Measurements from ENCODE around the gene NUP210L. TPM values are rescaled to one million over a fixed set of nuclear protein-coding genes. Genes with fewer than 3 reads are reported as not detected.

The NUP210L gene
- total and polyA plus RNA-seq, 2 donors (not counting 3 experiments of a cell fraction or from before 2014, with no cell fraction given), result 0.01 to 0.07 TPM

- peaks cover 5 to 19% of the 10 kb centered on the region in 2 experiments for H3K36me3 ChIP-seq (ENCODE audit: control insufficient read depth in 2 of 2, extremely low read depth in 1 of 2, insufficient read depth in 2 of 2, low read length in 2 of 2)
- ChIA-PET CTCF (interaction anchor here (2.1 kb wide), 1 partner anchor 19 kb away, joined by 5 read pairs; no protein-coding TSS in a partner anchor), POLR2A (interaction anchor here (0.6 kb wide), 1 partner anchor 453 kb away, joined by 3 read pairs; the partner anchor contains the start of gene INTS3)
- peak overlapping the region; percentile 96 for H3K4me2 ChIP-seq (ENCODE audit: insufficient read depth, low read length)
- no peaks in the 10 kb centered on the region for H3K27me3 ChIP-seq (ENCODE audit: control insufficient read depth in 2 of 2, insufficient read depth in 2 of 2, low read length in 2 of 2)
- peak overlapping the region in 2 of 3 experiments; percentile 2 to 38 for H3K4me3 ChIP-seq (replicated peaks in 1 of 3; ENCODE audit: insufficient read depth in 1 of 3, low read depth in 1 of 3, low read length in 3 of 3)
- intact Hi-C loops (cut with micrococcal nuclease), result loop anchor here (5.0 kb wide), 2 partner anchors 147 to 188 kb away; partner anchors contain the start of genes ATP8B2 and RPS27
- peak overlapping the region; percentile 3 for H3K9ac ChIP-seq (replicated peaks; ENCODE audit: extremely low read depth, insufficient read depth, low read length)
- H3K9me1 ChIP-seq (replicated peaks; ENCODE audit: control insufficient read depth, extremely low read depth, insufficient read depth, low read length), result no peaks in the 10 kb centered on the region
- no peak overlapping the region for H3K27ac ChIP-seq (ENCODE audit: insufficient read depth, low read depth, low read length)
- peaks cover 8% of the 10 kb centered on the region for H4K20me1 ChIP-seq (replicated peaks; ENCODE audit: control insufficient read depth, extremely low read depth, insufficient read depth, low read length)
- dilution Hi-C loops (cut with MboI; ENCODE audit: extremely low pct_ligation_motif_present, low sequenced_read_pairs), result no loop called here
- peaks cover 78% of the 10 kb centered on the region for H3K79me2 ChIP-seq (ENCODE audit: control insufficient read depth, insufficient read depth, low read length)
- FAIRE-seq (no peak), DNase-seq (ENCODE audit: low read depth, low spot score) (no peak)
- H3K9me3 ChIP-seq (replicated peaks; ENCODE audit: control insufficient read depth, insufficient read depth, low read length), result no peaks in the 10 kb centered on the region
- TF ChIP-seq POLR2AphosphoS5 (IDR thresholded peaks at IDR 0.05; ENCODE audit: insufficient read depth, low read depth, low read length) (no peak), POLR2A (IDR thresholded peaks at IDR 0.05; ENCODE audit: low read depth, low read length) (peak; percentile 11), FOS (IDR thresholded peaks at IDR 0.05; ENCODE audit: borderline replicate concordance, insufficient read depth, low read length) (no peak), MAX (IDR thresholded peaks at IDR 0.05; ENCODE audit: insufficient read depth, insufficient read length) (no peak), MYC (IDR thresholded peaks at IDR 0.05; ENCODE audit: low read depth, low read length) (no peak), GATA2 (IDR thresholded peaks at IDR 0.05; ENCODE audit: insufficient read depth, insufficient read length, low read depth, low read length) (no peak)
- no TSS peak for BruUV-seq (replicated peaks)
- H2AFZ ChIP-seq (ENCODE audit: low read depth, low read length), result no peak overlapping the region
- H3K4me1 ChIP-seq (ENCODE audit: control insufficient read depth, extremely low read depth, insufficient read depth, low read length), result peaks cover 54% of the 10 kb centered on the region
Measured at GRCh38 chr1:154179946-154180687, 25.2 kb upstream of the NUP210L start.

Data from endothelial cell of umbilical vein (primary cell).